ENCODE results near the gene PPARG.
"Not testable (repeated sequence)": the region's sequence is repeated elsewhere in the genome, so short reads cannot be mapped to it uniquely, and the experiment has no call there.

The PPARG gene

GRCh38 chr3:12462159-12462947, 173.5 kb downstream of the PPARG start:
- no peak for DNase-seq (ENCODE audit: low spot score)

DNA sequence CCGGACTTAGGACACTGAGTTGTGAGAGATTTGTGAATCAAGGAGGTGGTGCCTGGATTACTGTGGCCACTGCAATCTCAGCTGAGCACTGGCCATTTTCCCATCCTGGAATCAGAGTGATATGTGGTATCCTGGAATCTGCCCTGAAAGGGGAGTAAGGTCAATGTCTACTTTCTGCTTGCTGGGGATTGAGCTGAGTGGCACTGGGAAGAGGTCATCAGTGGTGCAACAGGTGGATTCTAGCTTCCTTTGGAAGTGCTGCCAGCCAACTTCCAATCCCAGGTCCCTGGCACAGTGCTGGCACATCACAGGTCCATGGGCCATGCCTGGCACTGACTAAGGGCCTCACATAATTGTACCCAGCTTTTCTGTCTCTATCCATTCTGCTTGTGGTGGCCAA, 174.8 kb downstream of the PPARG start:
- DNase-seq (ENCODE audit: low spot score): no peak

DNA sequence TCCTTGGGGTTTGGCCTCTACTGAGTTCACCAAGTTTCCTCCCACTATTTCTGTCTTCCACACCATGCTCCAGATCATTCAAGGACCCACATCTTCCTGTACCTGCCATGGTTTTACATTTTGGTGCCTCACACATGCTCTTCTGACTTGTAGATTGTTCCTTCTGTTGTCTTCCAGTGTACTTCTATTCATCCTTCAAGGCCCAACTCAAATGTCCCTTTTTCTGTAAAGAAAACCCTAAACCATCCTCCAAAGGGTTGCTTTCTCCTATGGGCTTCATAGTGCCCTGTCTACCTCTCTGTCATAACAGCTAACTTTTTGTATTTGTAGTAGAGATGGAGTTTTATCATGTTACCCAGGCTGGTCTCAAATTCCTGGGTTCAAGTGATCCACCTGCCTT, 175.3 kb downstream of the PPARG start:
- no peak for DNase-seq (ENCODE audit: low spot score)

- DNase-seq (ENCODE audit: low spot score): no peak
Measured at GRCh38 chr3:12465151-12465835, 176.4 kb downstream of the PPARG start.

GRCh38 chr3:12465836-12466225, 177.0 kb downstream of the PPARG start:
- DNase-seq (ENCODE audit: low spot score): no peak

GRCh38 chr3:12467746-12468145, 178.9 kb downstream of the PPARG start:
- no peak for DNase-seq (ENCODE audit: low spot score)

DNA sequence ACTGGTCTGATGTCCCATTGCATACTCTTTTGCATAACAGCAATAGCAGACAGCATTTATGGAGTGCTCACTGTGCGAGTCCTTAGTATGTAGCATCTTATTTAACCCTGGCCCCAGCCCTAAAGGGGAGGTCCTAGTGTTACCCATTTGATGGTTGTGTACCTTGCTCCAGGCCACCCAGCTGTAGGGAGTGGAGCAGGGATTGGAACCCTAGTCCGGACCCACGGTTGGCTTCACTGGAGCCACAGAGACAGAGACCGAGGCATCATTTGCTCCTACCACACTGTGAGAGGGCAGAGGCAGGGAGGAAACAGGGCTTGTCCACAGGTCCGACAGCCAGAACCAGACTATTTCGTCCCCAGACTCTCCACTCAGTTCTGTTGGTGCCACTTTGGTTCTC, 179.4 kb downstream of the PPARG start:
- DNase-seq (ENCODE audit: low spot score): no peak

DNA sequence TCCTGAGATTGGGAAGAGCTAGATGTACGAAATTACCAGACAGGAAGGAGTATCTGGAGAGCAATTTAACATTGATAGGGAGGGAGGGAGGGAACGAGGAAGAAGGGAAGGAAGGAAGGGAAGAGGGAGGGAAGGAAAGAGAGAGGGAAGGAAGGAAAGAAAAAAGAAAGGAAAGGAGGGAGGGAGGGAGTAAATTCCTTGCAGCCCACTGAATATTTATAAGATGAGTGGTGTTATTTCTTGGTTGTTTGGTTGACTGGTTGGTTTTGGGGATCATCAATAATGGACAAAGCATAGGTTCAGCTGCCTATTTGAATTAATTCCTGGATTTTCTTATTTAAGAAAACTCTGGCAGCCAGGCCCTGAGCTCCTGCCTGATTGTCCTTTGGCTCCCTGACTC, 179.9 kb downstream of the PPARG start:
- no peak for DNase-seq (ENCODE audit: low spot score)

- DNase-seq (ENCODE audit: low spot score): not testable (repeated sequence)
Measured at GRCh38 chr3:12469222-12469621, 180.4 kb downstream of the PPARG start.

DNA sequence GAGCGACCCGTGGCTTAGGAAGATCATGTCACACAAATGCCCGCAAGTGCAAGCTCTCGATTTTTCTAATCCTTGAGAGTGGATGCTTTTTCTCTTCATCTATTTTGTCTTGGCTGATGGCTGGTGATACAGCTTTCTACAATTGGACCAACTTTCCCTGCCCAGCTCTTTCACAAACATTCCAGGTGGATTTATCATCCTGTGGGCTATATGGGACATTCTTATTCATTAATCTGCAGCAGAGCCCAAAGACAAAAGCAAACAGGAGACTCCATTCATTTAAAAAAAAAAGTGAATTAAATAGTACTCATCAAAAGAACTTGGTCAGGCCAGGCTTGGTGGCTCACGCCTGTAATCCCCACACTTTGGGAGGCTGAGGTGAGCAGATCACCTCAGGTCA, 181.2 kb downstream of the PPARG start:
- DNase-seq (ENCODE audit: low spot score): no peak

- no peak for DNase-seq (ENCODE audit: low spot score)
Measured at GRCh38 chr3:12470680-12471079, 181.8 kb downstream of the PPARG start.

- DNase-seq (ENCODE audit: low spot score): no peak
Measured at GRCh38 chr3:12471241-12471640, 182.4 kb downstream of the PPARG start.

DNA sequence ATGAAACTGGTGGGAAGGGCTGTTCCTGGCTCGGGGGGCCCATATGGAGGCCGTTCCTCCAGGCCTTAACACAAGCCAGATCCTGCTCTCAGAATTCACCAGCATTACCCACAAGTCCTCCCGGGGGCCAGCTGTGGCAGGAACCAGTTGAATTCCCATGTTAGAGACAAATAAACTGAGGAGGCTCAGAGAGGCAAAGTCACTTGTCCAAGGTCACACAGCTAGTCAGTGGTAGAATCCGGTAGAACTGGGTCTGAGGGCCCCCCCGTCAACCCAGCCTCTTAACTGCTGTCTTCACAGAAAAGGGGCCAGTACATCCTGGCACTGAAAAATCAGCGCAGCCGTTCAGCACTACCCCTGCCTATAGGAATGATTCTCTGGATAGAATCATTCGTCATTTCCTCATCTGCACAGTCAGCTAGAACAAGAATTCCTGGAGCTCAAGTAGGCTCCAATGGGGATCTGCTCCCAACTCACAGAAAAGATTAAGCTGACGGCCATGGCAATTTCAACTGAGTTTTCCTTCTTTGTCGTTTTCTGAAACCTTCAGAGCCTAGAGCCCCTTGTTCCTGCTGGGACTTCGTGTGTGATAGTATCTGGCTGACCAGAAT, 183.2 kb downstream of the PPARG start:
- DNase-seq (ENCODE audit: low spot score): no peak

DNA sequence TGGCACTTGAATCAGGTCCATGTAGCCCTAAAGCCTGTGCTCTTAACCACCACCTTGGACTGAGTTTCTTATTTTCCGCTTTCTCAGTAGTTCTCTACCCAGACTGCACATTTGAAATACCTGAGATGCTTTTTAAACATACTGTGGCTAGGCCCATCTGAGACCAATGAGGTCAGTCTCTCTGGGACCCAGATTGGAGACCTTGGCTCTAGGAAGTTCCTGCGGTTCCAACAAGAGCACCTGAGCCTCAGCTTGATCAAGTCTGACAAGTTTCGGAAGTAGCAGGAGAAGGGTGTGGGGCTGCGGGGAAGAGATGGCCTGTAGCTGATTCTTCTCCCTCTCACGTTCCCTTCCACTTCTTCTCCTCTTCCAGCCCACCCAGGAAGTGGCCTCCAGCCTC, 183.9 kb downstream of the PPARG start:
- DNase-seq (ENCODE audit: low spot score): no peak

GRCh38 chr3:12473511-12473910, 184.6 kb downstream of the PPARG start:
- DNase-seq (ENCODE audit: low spot score): no peak

- peak; percentile 48 for DNase-seq (ENCODE audit: low spot score)
Measured at GRCh38 chr3:12476238-12476897, 187.5 kb downstream of the PPARG start.

DNA sequence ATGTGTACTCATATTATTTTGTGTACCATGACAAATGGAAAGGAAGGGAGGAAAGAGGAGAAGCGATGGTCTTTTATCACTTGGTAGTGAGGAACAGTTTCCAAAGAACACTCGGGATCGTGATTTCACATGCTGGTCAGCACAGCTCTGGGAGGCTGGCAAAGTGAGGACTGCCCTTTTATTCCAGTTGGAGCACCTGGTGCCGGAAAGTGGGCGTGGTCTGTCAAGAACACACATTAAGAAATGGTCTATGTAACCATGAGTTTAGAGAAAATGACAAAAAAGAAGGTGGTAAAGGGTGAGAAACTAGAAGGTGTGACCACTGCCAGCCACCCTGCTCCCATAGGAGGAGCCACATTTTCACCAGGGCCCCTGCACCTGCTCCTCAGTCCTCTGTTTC, 188.4 kb downstream of the PPARG start:
- no peak for DNase-seq (ENCODE audit: low spot score)

DNA sequence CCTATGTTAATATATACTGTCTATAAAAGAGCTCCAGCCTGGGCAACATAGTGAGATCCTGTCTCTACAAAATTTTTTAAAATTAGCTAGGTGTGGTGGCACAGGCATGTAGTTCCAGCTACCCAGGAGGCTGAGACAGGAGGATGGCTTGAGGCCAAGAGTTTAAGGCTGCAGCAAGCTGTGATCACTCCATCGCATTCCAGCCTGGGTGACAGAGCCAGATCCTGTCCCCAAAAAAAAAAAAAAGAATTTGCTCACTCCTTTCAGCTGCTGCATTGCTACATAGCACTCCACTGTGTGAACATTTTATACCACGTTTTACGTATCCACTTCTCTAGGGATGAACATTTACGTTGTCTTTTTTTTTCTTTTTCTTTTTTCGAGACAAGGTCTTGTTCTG, 189.5 kb downstream of the PPARG start:
- no peak for DNase-seq (ENCODE audit: low spot score)

- not testable (repeated sequence) for DNase-seq (ENCODE audit: low spot score)
Measured at GRCh38 chr3:12479198-12479597, 190.3 kb downstream of the PPARG start.

DNA sequence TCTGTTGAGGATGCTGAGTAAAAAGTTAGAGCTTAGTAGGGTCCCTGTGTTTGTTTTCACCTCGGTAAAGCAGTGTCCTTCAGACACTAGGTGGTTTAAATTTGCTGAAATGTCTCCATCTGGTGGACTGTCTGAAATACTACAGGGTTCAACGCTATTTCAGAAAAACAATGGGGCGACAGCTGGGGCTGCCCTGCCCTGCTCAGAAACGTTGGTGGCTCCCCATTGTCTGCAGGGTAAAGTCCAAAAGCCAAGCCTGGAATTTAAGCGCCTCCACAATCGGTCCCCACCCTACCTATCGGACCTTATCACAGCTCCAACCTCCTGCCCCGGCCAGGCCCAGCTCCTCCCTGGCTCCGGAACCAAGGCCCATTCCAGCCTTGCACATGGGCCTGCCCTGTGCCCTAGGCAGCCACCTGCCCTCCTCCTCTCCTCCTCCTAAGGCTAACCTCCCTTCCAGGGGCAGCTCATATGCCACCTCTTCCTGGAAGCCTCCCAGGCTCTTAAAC, 191.1 kb downstream of the PPARG start:
- peak; percentile 73 for DNase-seq (ENCODE audit: low spot score)

DNA sequence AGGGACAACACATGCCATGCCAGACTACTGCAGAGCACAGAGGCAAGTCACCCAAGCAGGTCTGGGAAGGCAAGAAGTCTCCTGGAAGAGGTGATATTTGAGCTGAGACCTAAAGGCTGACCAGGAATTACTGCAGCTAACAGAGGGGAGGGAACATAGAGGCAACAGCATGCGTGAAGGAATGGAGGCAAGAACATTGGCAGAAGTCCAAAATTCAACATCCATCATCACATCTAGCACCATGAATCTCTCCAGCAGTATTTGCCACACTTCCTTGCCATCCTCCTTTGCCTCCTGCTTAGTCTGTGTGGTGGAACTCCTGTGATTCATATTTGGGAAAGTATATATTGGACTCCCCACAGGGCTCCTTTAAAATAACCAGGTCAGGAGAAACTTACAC, 194.5 kb downstream of the PPARG start:
- DNase-seq (ENCODE audit: low spot score): no peak

- DNase-seq (ENCODE audit: low spot score): no peak
Measured at GRCh38 chr3:12483872-12484197, 195.0 kb downstream of the PPARG start.
